ENCODE data around the gene TNFAIP1. TPM values are rescaled to one million over a fixed set of nuclear protein-coding genes. Genes with fewer than 3 reads are reported as not detected.

The TNFAIP1 gene
- total RNA-seq, 1 experiment from 2014 or later: 19.7 TPM

GRCh38 chr17:28344435-28344901 is 8.9 kb downstream of the TNFAIP1 start:
- no peak for DNase-seq (ENCODE audit: low read depth)

- DNase-seq (ENCODE audit: low read depth): no peak
Observed at GRCh38 chr17:28345419-28346198, 10.0 kb downstream of the TNFAIP1 start.

- DNase-seq (ENCODE audit: low read depth): no peak
Observed at GRCh38 chr17:28346199-28346580, 10.6 kb downstream of the TNFAIP1 start.

- DNase-seq (ENCODE audit: low read depth): no peak
Observed at GRCh38 chr17:28346746-28347246, 11.2 kb downstream of the TNFAIP1 start.

GRCh38 chr17:28347261-28347891 is 11.8 kb downstream of the TNFAIP1 start:
- peak; percentile 90 for DNase-seq (ENCODE audit: low read depth)

- no peak for DNase-seq (ENCODE audit: low read depth)
Observed at GRCh38 chr17:28348979-28349378, 13.4 kb downstream of the TNFAIP1 start.

GRCh38 chr17:28350271-28350670 is 14.7 kb downstream of the TNFAIP1 start:
- DNase-seq (ENCODE audit: low read depth): no peak

- DNase-seq (ENCODE audit: low read depth): peak; percentile 91
Observed at GRCh38 chr17:28357061-28357900, 21.7 kb downstream of the TNFAIP1 start, which contains the start of gene POLDIP2. Gene POLDIP2, minus strand, starts transcription at chr17:28357527. Its CDS starts 79 bp downstream, at chr17:28357448.

- no peak for DNase-seq (ENCODE audit: low read depth)
Observed at GRCh38 chr17:28357901-28358197, 22.3 kb downstream of the TNFAIP1 start.

GRCh38 chr17:28363186-28363585 is 27.6 kb downstream of the TNFAIP1 start:
- no peak for DNase-seq (ENCODE audit: low read depth)

GRCh38 chr17:28363776-28364650 is 28.5 kb downstream of the TNFAIP1 start:
- DNase-seq (ENCODE audit: low read depth): no peak

- no peak for DNase-seq (ENCODE audit: low read depth)
Observed at GRCh38 chr17:28364665-28365363, 29.3 kb downstream of the TNFAIP1 start, which contains the start of gene SEBOX. Gene SEBOX, minus strand, starts transcription at chr17:28365199. Its CDS starts 48 bp downstream, at chr17:28365151.

- no peak for DNase-seq (ENCODE audit: low read depth)
Observed at GRCh38 chr17:28365487-28365886, 29.9 kb downstream of the TNFAIP1 start.

GRCh38 chr17:28366605-28367004 is 31.0 kb downstream of the TNFAIP1 start:
- no peak for DNase-seq (ENCODE audit: low read depth)

- no peak for DNase-seq (ENCODE audit: low read depth)
Observed at GRCh38 chr17:28367641-28368305, 32.2 kb downstream of the TNFAIP1 start.

GRCh38 chr17:28368306-28368831 is 32.8 kb downstream of the TNFAIP1 start:
- DNase-seq (ENCODE audit: low read depth): no peak

GRCh38 chr17:28368915-28369683 is 33.5 kb downstream of the TNFAIP1 start:
- DNase-seq (ENCODE audit: low read depth): no peak

GRCh38 chr17:28369684-28370034 is 34.1 kb downstream of the TNFAIP1 start:
- DNase-seq (ENCODE audit: low read depth): no peak
